Neural progenitor cell (in vitro differentiated cells): ENCODE measurements around the gene S100A5.

ENCODE experiments used
- CTCF ChIP-seq: fragments of 200-600 bp; sonication (generic); IDR thresholded peaks from 2 replicates; pipeline ENCODE4 v1.5.1; 2017; ENCODE audit warnings: antibody characterized with exemption, mild to moderate bottlenecking
- EZH2phosphoT487 ChIP-seq: fragments of 200-600 bp; sonication (generic); IDR thresholded peaks from 2 replicates; pipeline ENCODE4 v1.6.1; 2017; ENCODE audit warnings: antibody characterized with exemption

- TF ChIP-seq CTCF = no peak
- no peak for TF ChIP-seq EZH2phosphoT487
Measured at GRCh38 chr1:153520818-153521476, 19.8 kb downstream of the S100A5 start.
